BLaER1 treated with 17β-estradiol and CSF1 and Interleukin-3, amounts not matched to agents 10 nM and 100 nM (cell line): ENCODE measurements around the gene TEKT3.

Experiments used
- H3K27ac ChIP-seq, 11 experiments: shearing (Covaris generic); formaldehyde crosslinking; 2 replicates each; pipeline ENCODE4 v1.8.1; 2022
- H3K27me3 ChIP-seq, 11 experiments: shearing (Covaris generic); formaldehyde crosslinking; 2 replicates each; pipeline ENCODE4 v1.8.1; 2022
- H3K36me3 ChIP-seq, 11 experiments: shearing (Covaris generic); formaldehyde crosslinking; 2 replicates each; pipeline ENCODE4 v1.8.1; 2022
- H3K4me1 ChIP-seq, 10 experiments: shearing (Covaris generic); formaldehyde crosslinking; 2 replicates each; pipeline ENCODE4 v1.8.1; 2022
- H3K4me2 ChIP-seq, 11 experiments: shearing (Covaris generic); formaldehyde crosslinking; 2 replicates each; pipeline ENCODE4 v1.8.1; 2022
- H3K4me3 ChIP-seq, 10 experiments: shearing (Covaris generic); formaldehyde crosslinking; 2 replicates each; pipeline ENCODE4 v1.8.1; 2022
- H3K9ac ChIP-seq, 11 experiments: shearing (Covaris generic); formaldehyde crosslinking; 2 replicates each; pipeline ENCODE4 v1.8.1; 2022
- H3K9me3 ChIP-seq, 11 experiments: shearing (Covaris generic); formaldehyde crosslinking; replicated peaks in 1 of 11; 2 replicates each; pipeline ENCODE4 v1.8.1; 2022
- H4K20me1 ChIP-seq, 11 experiments: shearing (Covaris generic); formaldehyde crosslinking; 2 replicates each; pipeline ENCODE4 v1.8.1; 2022
- Cebpa-rat ChIP-seq, 11 experiments: shearing (Covaris generic); IDR thresholded peaks; 2 replicates each; pipeline ENCODE4 v1.8.1; 2022

The TEKT3 gene

GRCh38 chr17:15261258-15261801 lies 80.1 kb downstream of the TEKT3 start:
- Histone ChIP-seq H3K4me2 (peak overlapping the region; percentile 75 to 97 (median 92)), H3K27ac (peak overlapping the region in 1 of 11 experiments; percentile 56; a peak in 2 of 22 replicates), H3K4me3 (peak overlapping the region; percentile 56 to 73 (median 62)), H3K4me1 (peaks cover 31 to 51% (median 45%) of the 10 kb centered on the region in 10 experiments), H4K20me1 (no peaks in the 10 kb centered on the region; a peak in 1 of 22 replicates), H3K27me3 (peaks cover 26 to 54% (median 35%) of the 10 kb centered on the region in 11 experiments), H3K9me3 (peaks cover 0 to 7% (median 0%) of the 10 kb centered on the region in 11 experiments; a peak in 2 of 22 replicates), H3K36me3 (peaks cover 0 to 16% (median 0%) of the 10 kb centered on the region in 11 experiments; a peak in 2 of 22 replicates), H3K9ac (peak overlapping the region; percentile 62 to 77 (median 71); a peak in 19 of 22 replicates)
- no peak for TF ChIP-seq Cebpa-rat (IDR thresholded peaks at IDR 0.05)

- H3K4me3 ChIP-seq, result peak overlapping the region; percentile 56 to 73 (median 62)
Measured at GRCh38 chr17:15260376-15261257, 80.8 kb downstream of the TEKT3 start.

GRCh38 chr17:15257796-15258512 lies 83.4 kb downstream of the TEKT3 start:
- Histone ChIP-seq H3K27ac (peak overlapping the region in 2 of 11 experiments; percentile 24 to 32; a peak in 2 of 22 replicates), H4K20me1 (no peaks in the 10 kb centered on the region; a peak in 1 of 22 replicates), H3K4me2 (peak overlapping the region; percentile 53 to 97 (median 73)), H3K27me3 (peaks cover 21 to 40% (median 24%) of the 10 kb centered on the region in 11 experiments), H3K4me3 (peak overlapping the region in 3 of 10 experiments; percentile 22 to 62 (median 56); a peak in 4 of 20 replicates), H3K9ac (peak overlapping the region in 1 of 11 experiments; percentile 64; a peak in 3 of 22 replicates), H3K36me3 (peaks cover 0 to 50% (median 0%) of the 10 kb centered on the region in 11 experiments; a peak in 4 of 22 replicates), H3K4me1 (peaks cover 32 to 77% (median 46%) of the 10 kb centered on the region in 10 experiments), H3K9me3 (peaks cover 0 to 10% (median 0%) of the 10 kb centered on the region in 11 experiments; a peak in 4 of 22 replicates)
- no peak for TF ChIP-seq Cebpa-rat (IDR thresholded peaks at IDR 0.05)

More at GRCh38 chr17:15260376-15261257, 80.8 kb downstream of the TEKT3 start:
- peak overlapping the region; percentile 62 to 77 (median 71) for H3K9ac ChIP-seq
- H3K9me3 ChIP-seq, result peaks cover 0 to 7% (median 0%) of the 10 kb centered on the region in 11 experiments; a peak in 3 of 22 replicates
- H3K4me2 ChIP-seq, result peak overlapping the region; percentile 75 to 97 (median 92)
- no peak for TF ChIP-seq Cebpa-rat (IDR thresholded peaks at IDR 0.05)
- H3K4me1 ChIP-seq, result peaks cover 32 to 58% (median 46%) of the 10 kb centered on the region in 10 experiments
- peaks cover 0 to 24% (median 0%) of the 10 kb centered on the region in 11 experiments; a peak in 2 of 22 replicates for H3K36me3 ChIP-seq
- peaks cover 26 to 54% (median 35%) of the 10 kb centered on the region in 11 experiments for H3K27me3 ChIP-seq
- H3K27ac ChIP-seq, result peak overlapping the region in 8 of 11 experiments; percentile 14 to 69 (median 42); a peak in 15 of 22 replicates
- no peaks in the 10 kb centered on the region; a peak in 1 of 22 replicates for H4K20me1 ChIP-seq

GRCh38 chr17:15257258-15257788 lies 84.1 kb downstream of the TEKT3 start:
- Histone ChIP-seq H3K9ac (peak overlapping the region in 2 of 11 experiments; percentile 1 to 64; a peak in 1 of 22 replicates), H3K9me3 (peaks cover 0 to 8% (median 0%) of the 10 kb centered on the region in 11 experiments; a peak in 4 of 22 replicates), H3K36me3 (peaks cover 0 to 57% (median 0%) of the 10 kb centered on the region in 11 experiments; a peak in 4 of 22 replicates), H3K4me2 (peak overlapping the region; percentile 53 to 97 (median 73)), H3K4me3 (peak overlapping the region in 3 of 10 experiments; percentile 22 to 62 (median 56); a peak in 4 of 20 replicates), H3K27ac (peak overlapping the region in 2 of 11 experiments; percentile 24 to 32; a peak in 1 of 22 replicates), H4K20me1 (no peaks in the 10 kb centered on the region; a peak in 1 of 22 replicates), H3K27me3 (peaks cover 14 to 34% (median 17%) of the 10 kb centered on the region in 11 experiments), H3K4me1 (peaks cover 32 to 83% (median 46%) of the 10 kb centered on the region in 10 experiments)
- TF ChIP-seq Cebpa-rat (IDR thresholded peaks at IDR 0.05), result no peak

GRCh38 chr17:15256689-15257088 lies 84.7 kb downstream of the TEKT3 start:
- no peak for TF ChIP-seq Cebpa-rat (IDR thresholded peaks at IDR 0.05)
- H3K9me3 ChIP-seq, result peaks cover 0 to 8% (median 0%) of the 10 kb centered on the region in 11 experiments; a peak in 2 of 22 replicates
- H3K4me2 ChIP-seq, result peak overlapping the region; percentile 53 to 97 (median 73)
- peak overlapping the region in 2 of 11 experiments; percentile 1 to 42; a peak in 1 of 22 replicates for H3K9ac ChIP-seq
- H3K27ac ChIP-seq, result no peak overlapping the region
- H3K4me3 ChIP-seq, result peak overlapping the region in 2 of 10 experiments; percentile 56 to 62; a peak in 2 of 20 replicates
- H3K36me3 ChIP-seq, result peaks cover 0 to 62% (median 0%) of the 10 kb centered on the region in 11 experiments; a peak in 4 of 22 replicates
- peaks cover 8 to 27% (median 11%) of the 10 kb centered on the region in 11 experiments for H3K27me3 ChIP-seq
- H3K4me1 ChIP-seq, result peaks cover 32 to 84% (median 46%) of the 10 kb centered on the region in 10 experiments
- H4K20me1 ChIP-seq, result no peaks in the 10 kb centered on the region; a peak in 1 of 22 replicates

- Histone ChIP-seq H3K4me3 (peak overlapping the region in 1 of 10 experiments; percentile 56; a peak in 1 of 20 replicates), H3K27ac (no peak overlapping the region), H4K20me1 (no peaks in the 10 kb centered on the region), H3K9ac (no peak overlapping the region), H3K4me2 (peak overlapping the region in 4 of 11 experiments; percentile 73 to 97 (median 94); a peak in 7 of 22 replicates), H3K36me3 (peaks cover 0 to 65% (median 0%) of the 10 kb centered on the region in 11 experiments; a peak in 4 of 22 replicates), H3K27me3 (peaks cover 0 to 19% (median 3%) of the 10 kb centered on the region in 11 experiments; a peak in 21 of 22 replicates), H3K4me1 (peaks cover 25 to 84% (median 38%) of the 10 kb centered on the region in 10 experiments), H3K9me3 (peaks cover 0 to 8% (median 0%) of the 10 kb centered on the region in 11 experiments; a peak in 2 of 22 replicates)
- TF ChIP-seq Cebpa-rat (IDR thresholded peaks at IDR 0.05), result no peak
Measured at GRCh38 chr17:15255713-15256454, 85.5 kb downstream of the TEKT3 start.
